ENCODE measurements around the gene VSIG8.
A peak's percentile ranks its signal among the peaks of the same experiment; 100 is the strongest.

VSIG8 gene, protein sequence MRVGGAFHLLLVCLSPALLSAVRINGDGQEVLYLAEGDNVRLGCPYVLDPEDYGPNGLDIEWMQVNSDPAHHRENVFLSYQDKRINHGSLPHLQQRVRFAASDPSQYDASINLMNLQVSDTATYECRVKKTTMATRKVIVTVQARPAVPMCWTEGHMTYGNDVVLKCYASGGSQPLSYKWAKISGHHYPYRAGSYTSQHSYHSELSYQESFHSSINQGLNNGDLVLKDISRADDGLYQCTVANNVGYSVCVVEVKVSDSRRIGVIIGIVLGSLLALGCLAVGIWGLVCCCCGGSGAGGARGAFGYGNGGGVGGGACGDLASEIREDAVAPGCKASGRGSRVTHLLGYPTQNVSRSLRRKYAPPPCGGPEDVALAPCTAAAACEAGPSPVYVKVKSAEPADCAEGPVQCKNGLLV
- long read RNA-seq: 0 reads

DNA sequence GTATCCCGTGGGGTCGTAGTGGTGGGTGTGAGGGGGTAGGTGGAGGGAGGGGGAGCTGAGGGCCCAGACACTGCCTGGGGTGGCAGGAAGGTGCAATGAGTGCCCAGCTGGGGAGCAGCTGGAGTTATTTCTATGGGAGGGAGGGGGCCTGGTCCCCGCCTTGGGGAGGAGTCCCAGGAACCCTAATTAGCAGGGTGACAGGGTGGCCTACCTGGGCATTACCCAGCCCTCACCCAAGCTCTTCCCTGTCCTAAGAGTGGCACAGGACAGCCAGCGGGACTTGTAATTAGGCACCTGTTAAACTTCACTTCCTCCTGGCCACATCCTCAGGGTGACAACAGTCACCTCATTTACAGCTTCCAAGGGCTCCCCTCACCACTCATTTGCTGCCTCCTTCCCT is at the start of gene VSIG8:
Gene VSIG8, minus strand, starts transcription at position 101 of the 400 bp plus-strand sequence. CDS start 136 bp downstream, outside the sequence.
- Histone ChIP-seq H3K27ac (replicated peaks) (no peak within 1 kb of the TSS), H3K27me3 (ENCODE audit: insufficient read depth, poor library complexity, severe bottlenecking) (no peaks in the 10 kb centered on the region), H3K4me3 (replicated peaks; ENCODE audit: insufficient read depth, low read length) (no peak within 1 kb of the TSS)
- TF ChIP-seq, protein P1, sequence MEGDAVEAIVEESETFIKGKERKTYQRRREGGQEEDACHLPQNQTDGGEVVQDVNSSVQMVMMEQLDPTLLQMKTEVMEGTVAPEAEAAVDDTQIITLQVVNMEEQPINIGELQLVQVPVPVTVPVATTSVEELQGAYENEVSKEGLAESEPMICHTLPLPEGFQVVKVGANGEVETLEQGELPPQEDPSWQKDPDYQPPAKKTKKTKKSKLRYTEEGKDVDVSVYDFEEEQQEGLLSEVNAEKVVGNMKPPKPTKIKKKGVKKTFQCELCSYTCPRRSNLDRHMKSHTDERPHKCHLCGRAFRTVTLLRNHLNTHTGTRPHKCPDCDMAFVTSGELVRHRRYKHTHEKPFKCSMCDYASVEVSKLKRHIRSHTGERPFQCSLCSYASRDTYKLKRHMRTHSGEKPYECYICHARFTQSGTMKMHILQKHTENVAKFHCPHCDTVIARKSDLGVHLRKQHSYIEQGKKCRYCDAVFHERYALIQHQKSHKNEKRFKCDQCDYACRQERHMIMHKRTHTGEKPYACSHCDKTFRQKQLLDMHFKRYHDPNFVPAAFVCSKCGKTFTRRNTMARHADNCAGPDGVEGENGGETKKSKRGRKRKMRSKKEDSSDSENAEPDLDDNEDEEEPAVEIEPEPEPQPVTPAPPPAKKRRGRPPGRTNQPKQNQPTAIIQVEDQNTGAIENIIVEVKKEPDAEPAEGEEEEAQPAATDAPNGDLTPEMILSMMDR (IDR thresholded peaks at IDR 0.05; ENCODE audit: insufficient read depth, low read length): no peak
- TF ChIP-seq GABPA (IDR thresholded peaks at IDR 0.05; ENCODE audit: low read depth): no peak
- TF ChIP-seq POLR2AphosphoS5 (IDR thresholded peaks at IDR 0.05; ENCODE audit: low read depth): no peak
- no peak for TF ChIP-seq REST (IDR thresholded peaks at IDR 0.05; ENCODE audit: insufficient replicate concordance, low read depth)
- no peak for TF ChIP-seq SPI1 (IDR thresholded peaks at IDR 0.05; ENCODE audit: borderline replicate concordance, low read depth)
- no peak for DNase-seq (ENCODE audit: low read depth in 1 of 2, low spot score in 1 of 2)

DNA sequence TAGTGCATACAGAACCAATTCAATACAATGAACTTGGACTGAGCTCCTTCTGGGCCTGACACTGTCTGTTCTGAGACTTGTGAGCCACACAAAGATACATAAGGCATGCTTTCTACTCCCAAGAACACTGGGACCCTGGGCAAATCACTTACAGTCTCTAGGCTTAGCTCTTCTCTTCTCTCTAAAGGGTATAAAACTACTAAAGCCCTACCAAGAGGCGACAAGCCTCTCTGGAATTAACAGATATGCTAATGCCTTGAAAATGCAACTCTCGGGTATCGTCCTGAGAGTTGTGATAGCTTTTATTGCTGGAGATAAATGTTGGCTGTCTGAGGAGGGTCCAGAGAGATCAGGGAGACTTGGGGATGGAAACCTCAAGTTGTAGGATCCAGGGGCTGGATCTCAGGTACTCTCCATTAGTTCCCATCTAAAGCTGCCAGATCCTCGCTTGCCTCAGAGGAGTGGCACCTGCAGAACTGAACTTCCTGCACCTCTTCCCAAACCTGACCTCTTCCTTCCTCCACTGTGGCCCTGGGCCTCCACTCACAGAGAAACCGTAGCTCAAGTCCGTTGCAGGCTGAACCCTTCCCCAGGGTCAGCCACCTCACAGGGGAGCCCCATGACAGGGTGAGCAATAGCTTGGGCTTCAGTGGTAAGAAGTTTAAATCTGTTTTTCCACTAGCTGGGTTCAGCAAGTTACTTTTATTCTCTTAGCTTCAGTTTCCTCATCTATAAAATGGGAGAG is 49.0 kb upstream of the VSIG8 start:
- H3K27me3 ChIP-seq (ENCODE audit: insufficient read depth, poor library complexity, severe bottlenecking): no peaks in the 10 kb centered on the region
- TF ChIP-seq POLR2AphosphoS5 (IDR thresholded peaks at IDR 0.05; ENCODE audit: low read depth) (no peak; the same call in 1 of the 2 replicates), GABPA (IDR thresholded peaks at IDR 0.05; ENCODE audit: low read depth) (no peak), SPI1 (IDR thresholded peaks at IDR 0.05; ENCODE audit: borderline replicate concordance, low read depth) (no peak), REST (IDR thresholded peaks at IDR 0.05; ENCODE audit: insufficient replicate concordance, low read depth) (no peak)
- TF ChIP-seq, protein P1 (IDR thresholded peaks at IDR 0.05; ENCODE audit: insufficient read depth, low read length): no peak
- H3K4me3 ChIP-seq (replicated peaks; ENCODE audit: insufficient read depth, low read length): no peak overlapping the region
- peak in 1 of 2 experiments; percentile 37 for DNase-seq (ENCODE audit: low read depth in 1 of 2, low spot score in 1 of 2)
- peak overlapping the region; percentile 93 for H3K27ac ChIP-seq (replicated peaks)

DNA sequence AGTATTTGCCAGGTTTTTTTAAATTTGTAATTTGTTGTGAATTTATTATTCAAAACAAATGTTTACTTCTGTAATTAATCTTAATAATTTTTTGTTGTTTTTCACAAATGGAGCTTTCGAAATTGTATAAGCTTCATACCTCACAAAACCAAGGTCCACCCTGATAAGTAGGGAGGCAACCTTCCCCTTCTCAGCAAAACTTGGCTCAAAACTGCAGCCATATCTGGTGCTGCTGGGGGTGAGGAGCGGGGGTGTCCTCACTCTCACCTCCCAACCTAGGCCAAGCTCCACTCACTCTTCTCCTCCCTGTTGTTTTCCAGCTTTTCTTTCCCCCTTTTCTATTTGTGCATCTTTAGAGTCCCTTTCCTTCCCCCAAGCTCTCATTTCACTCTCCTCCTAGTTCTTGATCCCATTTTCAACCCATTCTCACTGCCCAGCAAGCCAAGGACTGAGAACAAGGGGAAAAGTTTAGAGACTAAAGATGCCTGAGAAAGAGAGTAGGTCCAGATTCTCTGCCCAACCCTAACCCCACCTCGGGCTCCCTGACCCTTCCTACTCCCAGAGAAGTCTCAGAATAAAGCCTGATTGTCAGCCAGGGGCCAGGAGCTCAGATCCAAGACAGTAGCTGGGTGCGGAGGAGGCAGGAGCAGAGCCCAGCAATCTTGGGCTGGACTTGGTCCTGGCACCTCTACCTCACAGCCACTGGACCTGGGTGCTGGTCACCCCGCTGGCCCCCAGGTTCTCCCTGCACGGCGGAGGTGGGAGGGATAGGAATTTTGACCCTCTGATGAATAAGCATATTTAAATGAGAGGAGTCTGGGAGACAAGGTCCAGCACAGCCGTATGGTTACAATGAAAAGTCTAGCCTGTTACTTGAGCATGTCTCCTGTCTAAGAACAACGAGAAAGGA is 45.8 kb upstream of the VSIG8 start:
- no peak for DNase-seq (ENCODE audit: low read depth in 1 of 2, low spot score in 1 of 2)
- TF ChIP-seq, protein P1 (IDR thresholded peaks at IDR 0.05; ENCODE audit: insufficient read depth, low read length): no peak
- H3K27me3 ChIP-seq (ENCODE audit: insufficient read depth, poor library complexity, severe bottlenecking): no peaks in the 10 kb centered on the region
- H3K27ac ChIP-seq (replicated peaks): no peak overlapping the region; the same call in 1 of the 2 replicates
- H3K4me3 ChIP-seq (replicated peaks; ENCODE audit: insufficient read depth, low read length): no peak overlapping the region
